ENCODE measurements around the gene SDCBP2.

The SDCBP2 gene

DNA sequence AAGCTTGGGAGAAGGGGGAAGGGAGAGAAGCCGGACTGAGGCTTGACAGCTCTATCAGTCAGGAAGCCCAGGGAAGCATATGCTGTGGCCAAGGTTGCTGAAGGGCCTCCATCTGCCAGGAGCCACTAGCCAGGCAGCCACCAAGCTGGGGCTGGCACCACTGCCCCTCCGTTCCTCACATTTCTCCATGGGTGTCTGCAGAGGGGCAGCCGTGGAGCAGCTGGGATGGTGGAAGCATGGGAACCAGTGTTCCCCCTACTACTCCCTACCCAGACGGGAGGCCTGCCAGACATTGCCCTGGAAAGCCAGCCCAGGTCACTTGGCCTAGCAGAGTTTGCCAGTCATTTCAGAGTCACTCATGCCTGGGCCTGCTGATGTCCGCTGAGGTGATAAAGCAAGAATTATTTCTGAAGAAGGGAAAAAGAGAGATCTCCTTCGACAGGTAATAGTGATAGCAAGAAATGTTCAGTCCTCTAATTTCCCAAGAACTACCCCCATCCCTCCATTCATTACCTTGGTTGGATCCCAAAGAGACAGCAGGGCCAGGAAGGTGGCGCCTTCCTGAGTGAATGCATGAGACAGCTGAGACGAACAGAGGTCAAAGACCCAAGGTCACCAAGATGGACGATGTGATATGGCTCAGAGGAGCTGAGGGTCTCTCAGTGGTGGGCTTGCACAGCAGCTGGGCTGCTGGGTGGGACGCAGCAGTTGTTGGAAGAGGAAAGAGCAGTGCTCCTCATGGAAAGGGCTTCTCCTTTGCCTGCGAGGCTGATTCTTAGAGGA lies 41.0 kb downstream of the SDCBP2 start:
- DNase-seq (ENCODE audit: low read depth) = no peak
- H3K4me3 ChIP-seq (ENCODE audit: low read depth, low read length) = no peak overlapping the region
- in situ Hi-C loops (cut with HindIII; ENCODE audit: low sequenced_read_pairs) = no loop called here
- TF ChIP-seq, protein P1, sequence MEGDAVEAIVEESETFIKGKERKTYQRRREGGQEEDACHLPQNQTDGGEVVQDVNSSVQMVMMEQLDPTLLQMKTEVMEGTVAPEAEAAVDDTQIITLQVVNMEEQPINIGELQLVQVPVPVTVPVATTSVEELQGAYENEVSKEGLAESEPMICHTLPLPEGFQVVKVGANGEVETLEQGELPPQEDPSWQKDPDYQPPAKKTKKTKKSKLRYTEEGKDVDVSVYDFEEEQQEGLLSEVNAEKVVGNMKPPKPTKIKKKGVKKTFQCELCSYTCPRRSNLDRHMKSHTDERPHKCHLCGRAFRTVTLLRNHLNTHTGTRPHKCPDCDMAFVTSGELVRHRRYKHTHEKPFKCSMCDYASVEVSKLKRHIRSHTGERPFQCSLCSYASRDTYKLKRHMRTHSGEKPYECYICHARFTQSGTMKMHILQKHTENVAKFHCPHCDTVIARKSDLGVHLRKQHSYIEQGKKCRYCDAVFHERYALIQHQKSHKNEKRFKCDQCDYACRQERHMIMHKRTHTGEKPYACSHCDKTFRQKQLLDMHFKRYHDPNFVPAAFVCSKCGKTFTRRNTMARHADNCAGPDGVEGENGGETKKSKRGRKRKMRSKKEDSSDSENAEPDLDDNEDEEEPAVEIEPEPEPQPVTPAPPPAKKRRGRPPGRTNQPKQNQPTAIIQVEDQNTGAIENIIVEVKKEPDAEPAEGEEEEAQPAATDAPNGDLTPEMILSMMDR (IDR thresholded peaks at IDR 0.05; ENCODE audit: low read depth, low read length, missing control alignments) = no peak

DNA sequence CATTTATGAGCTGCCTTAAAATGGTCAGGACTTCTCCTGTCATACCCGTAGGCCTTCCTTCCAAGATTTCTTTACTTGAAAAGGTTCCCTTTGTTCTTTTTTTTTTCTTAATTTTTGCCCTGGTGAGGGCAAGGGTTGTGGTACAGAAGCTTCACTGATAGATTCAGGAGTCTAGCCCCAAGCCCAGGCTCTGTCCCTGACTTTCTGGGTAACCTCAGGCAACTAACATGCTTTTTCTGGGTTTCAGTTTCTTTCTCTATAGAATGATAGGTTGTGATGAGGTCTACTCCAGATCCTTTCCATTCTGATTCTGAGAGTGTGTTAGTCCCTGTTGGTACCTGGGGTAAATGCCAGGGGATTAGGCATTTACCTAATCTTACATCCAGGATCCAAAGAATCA lies 41.6 kb downstream of the SDCBP2 start:
- H3K4me3 ChIP-seq (ENCODE audit: low read depth, low read length) = no peak overlapping the region
- TF ChIP-seq, protein P1 (IDR thresholded peaks at IDR 0.05; ENCODE audit: low read depth, low read length, missing control alignments) = no peak
- no peak for DNase-seq (ENCODE audit: low read depth)
- in situ Hi-C loops (cut with HindIII; ENCODE audit: low sequenced_read_pairs) = no loop called here

DNA sequence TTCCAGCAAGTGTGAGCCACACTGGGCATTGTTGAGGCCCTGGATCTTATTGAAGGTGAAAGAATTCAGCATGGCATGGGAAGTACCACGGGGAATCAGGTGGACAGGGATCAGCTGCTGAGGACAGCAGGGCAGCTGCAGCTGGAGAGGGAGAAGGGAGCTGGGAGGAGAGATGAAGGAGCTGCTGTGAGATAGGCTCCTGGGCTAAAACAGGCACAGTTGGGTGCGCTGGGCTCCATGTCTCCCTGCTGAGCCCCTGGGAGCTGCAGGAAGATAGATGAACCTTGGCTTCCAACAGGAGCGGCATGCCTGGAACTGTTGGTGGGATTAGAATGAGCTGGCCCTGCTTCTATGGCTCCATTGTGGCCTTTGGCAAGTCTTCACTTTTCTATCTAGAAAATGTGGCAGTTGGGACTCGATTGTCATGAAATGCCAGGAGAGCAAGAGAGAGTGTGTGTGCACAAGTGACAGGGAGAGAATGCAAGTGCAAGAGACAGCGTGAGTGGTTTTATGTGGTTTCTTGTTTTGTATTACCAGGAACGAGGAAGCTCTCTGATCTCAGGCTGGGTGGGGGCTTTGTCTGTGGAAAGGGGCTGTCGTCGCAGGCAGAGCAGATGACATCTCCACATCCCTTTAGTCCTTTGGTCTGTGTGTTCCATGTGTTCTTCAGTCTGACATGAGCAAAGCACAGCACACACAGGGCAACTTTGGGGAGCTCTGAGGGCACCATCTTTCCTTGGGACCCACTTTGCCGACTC lies 42.5 kb downstream of the SDCBP2 start:
- no peak for DNase-seq (ENCODE audit: low read depth)

DNA sequence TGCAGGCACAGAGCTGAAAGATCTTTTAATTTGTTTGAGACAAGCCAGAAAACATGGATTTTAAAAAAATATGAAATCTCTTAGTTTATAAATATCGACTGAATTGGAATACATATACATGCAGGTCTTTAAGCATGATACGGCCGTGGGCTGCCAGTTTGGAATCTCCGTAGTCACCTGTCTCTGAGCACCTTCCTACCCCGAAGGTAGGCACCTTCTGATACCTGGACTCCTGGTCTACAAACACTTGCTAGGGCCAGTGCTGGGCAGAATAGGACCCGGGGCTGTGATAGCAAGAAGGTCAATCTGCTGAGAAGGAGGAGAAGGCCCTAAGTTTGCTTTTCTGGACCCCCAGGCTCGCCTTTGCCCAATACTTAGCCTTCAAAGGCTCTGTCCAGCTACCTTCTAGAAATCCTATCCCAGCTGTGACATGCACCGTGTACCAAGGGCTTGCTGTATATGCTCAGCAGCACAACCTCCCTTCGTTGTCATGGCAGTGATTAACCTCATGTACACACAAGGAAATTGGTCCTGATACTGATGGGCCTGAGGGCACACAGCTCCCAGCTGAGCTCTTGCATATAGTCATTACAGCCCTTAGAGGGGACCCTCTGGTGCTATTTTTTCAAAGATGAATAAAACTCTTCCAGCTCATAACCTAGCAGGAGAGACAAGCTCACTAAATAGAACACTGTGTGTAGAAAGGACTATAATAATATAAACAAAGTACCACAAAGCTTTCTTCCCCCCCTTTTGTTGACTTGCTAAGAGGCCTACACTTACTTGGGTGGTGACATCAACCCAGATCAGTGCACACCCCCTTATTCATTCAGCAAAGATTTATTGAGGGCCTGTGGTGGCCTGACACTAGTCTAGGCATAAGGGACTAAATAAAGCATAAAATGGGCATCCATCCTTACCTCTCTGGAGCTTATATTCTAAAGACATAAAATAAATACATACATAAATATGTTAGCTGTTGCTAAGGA lies 45.1 kb downstream of the SDCBP2 start:
- in situ Hi-C loops (cut with HindIII; ENCODE audit: low sequenced_read_pairs) = no loop called here
- no peak overlapping the region for H3K4me3 ChIP-seq (ENCODE audit: low read depth, low read length)
- no peak for DNase-seq (ENCODE audit: low read depth)
- TF ChIP-seq, protein P1 (IDR thresholded peaks at IDR 0.05; ENCODE audit: low read depth, low read length, missing control alignments) = no peak

More for the DNA sequence above, 42.5 kb downstream of the SDCBP2 start:
- in situ Hi-C loops (cut with HindIII; ENCODE audit: low sequenced_read_pairs) = no loop called here
- no peak overlapping the region for H3K4me3 ChIP-seq (ENCODE audit: low read depth, low read length)
- TF ChIP-seq, protein P1 (IDR thresholded peaks at IDR 0.05; ENCODE audit: low read depth, low read length, missing control alignments) = no peak

DNA sequence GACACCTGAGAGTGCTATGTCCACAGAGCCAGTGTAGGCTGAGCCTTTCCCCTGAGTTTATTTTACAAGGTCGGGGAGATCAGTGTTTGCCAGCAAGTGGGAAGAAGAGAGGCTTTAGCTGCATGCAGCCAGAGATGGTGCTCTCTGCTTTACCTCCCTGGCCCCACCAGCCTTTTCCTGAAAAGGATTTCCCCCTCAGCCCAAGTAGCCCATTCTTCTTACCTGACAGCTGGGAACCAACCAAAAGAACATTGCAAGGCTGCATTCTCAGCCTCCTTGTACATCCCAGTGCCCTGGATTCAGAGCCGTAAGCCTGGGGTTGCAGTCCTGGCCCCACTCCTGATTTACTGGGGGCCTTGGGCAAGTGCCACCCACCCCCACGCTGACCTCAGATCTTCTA lies 46.0 kb downstream of the SDCBP2 start:
- no peak for DNase-seq (ENCODE audit: low read depth)

More for the DNA sequence above, 46.0 kb downstream of the SDCBP2 start:
- no peak overlapping the region for H3K4me3 ChIP-seq (ENCODE audit: low read depth, low read length)
- TF ChIP-seq, protein P1 (IDR thresholded peaks at IDR 0.05; ENCODE audit: low read depth, low read length, missing control alignments) = no peak
- in situ Hi-C loops (cut with HindIII; ENCODE audit: low sequenced_read_pairs) = no loop called here

All from astrocyte of the cerebellum (primary cell).